ENCODE data around the gene WFIKKN2. TPM values are rescaled to one million over a fixed set of nuclear protein-coding genes. Genes with fewer than 3 reads are reported as not detected.

WFIKKN2 gene
- total and polyA plus RNA-seq, 2 of the 13 experiments (the other 11 are each of a cell fraction or from before 2014, with no cell fraction given), result not detected

GRCh38 chr17:50884439-50885311 lies 49.3 kb downstream of the WFIKKN2 start (continued):
- peak; percentile 85 for TF ChIP-seq ZNF431 (CRISPR knock-in tag; IDR thresholded peaks at IDR 0.05; ENCODE audit: borderline replicate concordance, low read depth)
- no peak for TF ChIP-seq MNT (IDR thresholded peaks at IDR 0.05)
- peak; percentile 84 for TF ChIP-seq JUN (CRISPR knock-in tag; IDR thresholded peaks at IDR 0.05)
- TF ChIP-seq DPF2 (CRISPR knock-in tag; IDR thresholded peaks at IDR 0.05; ENCODE audit: borderline replicate concordance, low read depth), result peak; percentile 88
- TF ChIP-seq RFX3 (CRISPR knock-in tag; IDR thresholded peaks at IDR 0.05), result no peak
- peak; percentile 75; the same call in 1 of the 2 replicates for TF ChIP-seq ZNF430 (CRISPR knock-in tag; IDR thresholded peaks at IDR 0.05)
- TF ChIP-seq NCOA5 (CRISPR knock-in tag; IDR thresholded peaks at IDR 0.05), result no peak
- TF ChIP-seq ZKSCAN5 (CRISPR knock-in tag; IDR thresholded peaks at IDR 0.05), result peak; percentile 65
- TF ChIP-seq FOSL1 (CRISPR knock-in tag; IDR thresholded peaks at IDR 0.05; ENCODE audit: borderline replicate concordance), result no peak
- no peak for TF ChIP-seq ZNF3 (CRISPR knock-in tag; IDR thresholded peaks at IDR 0.05)
- no peak; the same call in 1 of the 2 replicates for TF ChIP-seq ZNF543 (CRISPR knock-in tag; IDR thresholded peaks at IDR 0.05)
- peak; percentile 68 for TF ChIP-seq SOX5 (CRISPR knock-in tag; IDR thresholded peaks at IDR 0.05; ENCODE audit: borderline replicate concordance)
- TF ChIP-seq TSC22D2 (CRISPR knock-in tag; IDR thresholded peaks at IDR 0.05; ENCODE audit: borderline replicate concordance), result no peak
- 0 out of 2 replicates have a peak, but pooled peaks have one; percentile 30 for TF ChIP-seq CCDC6 (CRISPR knock-in tag; IDR thresholded peaks at IDR 0.05)
- TF ChIP-seq ZBTB49 (CRISPR knock-in tag; IDR thresholded peaks at IDR 0.05; ENCODE audit: borderline replicate concordance), result no peak
- TF ChIP-seq SMARCE1 (IDR thresholded peaks at IDR 0.05; ENCODE audit: borderline replicate concordance), result no peak
- peak; percentile 85 for TF ChIP-seq TARDBP (CRISPR knock-in tag; IDR thresholded peaks at IDR 0.05)
- TF ChIP-seq ZNF577 (CRISPR knock-in tag; IDR thresholded peaks at IDR 0.05; ENCODE audit: borderline replicate concordance, low read depth), result no peak
- TF ChIP-seq SIN3A (IDR thresholded peaks at IDR 0.05; ENCODE audit: borderline replicate concordance, low read depth, low read length), result 0 out of 2 replicates have a peak, but pooled peaks have one; percentile 28
- 0 out of 2 replicates have a peak, but pooled peaks have one; percentile 27 for TF ChIP-seq ZNF317 (CRISPR knock-in tag; IDR thresholded peaks at IDR 0.05)
- no peak for TF ChIP-seq ZNF607 (CRISPR knock-in tag; IDR thresholded peaks at IDR 0.05; ENCODE audit: borderline replicate concordance)
- TF ChIP-seq HINFP (CRISPR knock-in tag; IDR thresholded peaks at IDR 0.05; ENCODE audit: low read depth), result 0 out of 2 replicates have a peak, but pooled peaks have one; percentile 32
- peak; percentile 80 for TF ChIP-seq KAT8 (CRISPR knock-in tag; IDR thresholded peaks at IDR 0.05)
- TF ChIP-seq ZNF672 (CRISPR knock-in tag; IDR thresholded peaks at IDR 0.05), result no peak
- TF ChIP-seq ZKSCAN1 (IDR thresholded peaks at IDR 0.05; ENCODE audit: low read length), result no peak
- TF ChIP-seq THYN1 (CRISPR knock-in tag; IDR thresholded peaks at IDR 0.05; ENCODE audit: borderline replicate concordance, low read depth), result no peak
